Kidney glomerular epithelial cell (primary cell): Measurements from ENCODE around the gene ATP2B1.
"Not testable (repeated sequence)": the region's sequence is repeated elsewhere in the genome, so short reads cannot be mapped to it uniquely, and the experiment has no call there.

Experiments used
- DNase-seq: peaks from one replicate; lab custom pipeline; 2025; lab: John Stamatoyannopoulos, UW

Gene ATP2B1

DNA sequence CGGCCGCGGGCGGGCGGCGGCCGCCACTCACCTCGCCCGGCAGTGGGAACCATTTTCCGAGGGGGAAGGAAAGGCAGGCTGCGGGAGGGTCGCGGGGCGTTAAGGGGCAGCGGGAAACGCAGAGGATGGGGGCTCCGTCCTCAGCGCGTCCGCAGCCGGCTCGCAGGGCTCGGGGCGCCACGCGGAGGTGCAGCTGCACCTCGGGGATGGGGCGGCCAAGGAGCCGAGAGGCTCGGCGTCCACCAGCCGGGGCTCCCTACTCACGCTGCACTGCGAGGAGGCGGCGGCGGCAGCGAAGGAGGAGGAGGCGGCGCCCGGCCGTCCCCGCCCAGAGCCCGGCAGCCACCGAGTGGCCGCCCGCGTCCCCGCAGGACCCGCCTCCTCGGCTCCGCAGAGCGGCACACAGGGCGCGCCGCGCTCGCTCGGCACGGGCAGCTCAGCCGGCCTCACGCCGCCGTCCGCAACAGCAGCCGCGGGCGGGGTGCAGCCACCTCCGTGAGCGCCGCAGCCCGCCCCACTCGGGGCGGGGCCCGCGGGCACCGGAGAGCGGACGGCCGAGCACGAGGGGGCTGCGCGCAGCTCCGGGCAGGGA lies at the start of gene ATP2B1:
ATP2B1 (minus strand) TSS at position 274 of the 592 bp plus-strand sequence. CDS start 52,952 bp downstream, outside the sequence.
- DNase-seq: peak; percentile 81

DNA sequence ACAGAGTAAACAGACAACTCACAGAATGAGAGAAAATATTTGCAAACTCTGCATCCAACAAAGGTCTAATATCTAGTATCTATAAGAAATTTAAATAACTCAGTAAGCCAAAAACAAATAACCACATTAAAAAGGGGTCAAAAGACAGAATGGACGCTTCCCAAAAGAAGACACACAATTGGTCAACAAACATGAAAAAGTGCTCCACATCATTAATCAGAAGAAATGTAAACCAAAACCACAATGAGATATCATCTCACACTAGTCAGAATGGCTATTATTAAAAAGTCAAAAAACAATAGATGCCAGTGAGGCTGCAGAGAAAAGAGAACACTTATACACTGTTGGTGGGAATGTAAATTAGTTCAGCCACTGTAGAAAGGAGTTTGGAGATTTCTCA lies 49.3 kb upstream of the ATP2B1 start:
- not testable (repeated sequence) for DNase-seq

DNA sequence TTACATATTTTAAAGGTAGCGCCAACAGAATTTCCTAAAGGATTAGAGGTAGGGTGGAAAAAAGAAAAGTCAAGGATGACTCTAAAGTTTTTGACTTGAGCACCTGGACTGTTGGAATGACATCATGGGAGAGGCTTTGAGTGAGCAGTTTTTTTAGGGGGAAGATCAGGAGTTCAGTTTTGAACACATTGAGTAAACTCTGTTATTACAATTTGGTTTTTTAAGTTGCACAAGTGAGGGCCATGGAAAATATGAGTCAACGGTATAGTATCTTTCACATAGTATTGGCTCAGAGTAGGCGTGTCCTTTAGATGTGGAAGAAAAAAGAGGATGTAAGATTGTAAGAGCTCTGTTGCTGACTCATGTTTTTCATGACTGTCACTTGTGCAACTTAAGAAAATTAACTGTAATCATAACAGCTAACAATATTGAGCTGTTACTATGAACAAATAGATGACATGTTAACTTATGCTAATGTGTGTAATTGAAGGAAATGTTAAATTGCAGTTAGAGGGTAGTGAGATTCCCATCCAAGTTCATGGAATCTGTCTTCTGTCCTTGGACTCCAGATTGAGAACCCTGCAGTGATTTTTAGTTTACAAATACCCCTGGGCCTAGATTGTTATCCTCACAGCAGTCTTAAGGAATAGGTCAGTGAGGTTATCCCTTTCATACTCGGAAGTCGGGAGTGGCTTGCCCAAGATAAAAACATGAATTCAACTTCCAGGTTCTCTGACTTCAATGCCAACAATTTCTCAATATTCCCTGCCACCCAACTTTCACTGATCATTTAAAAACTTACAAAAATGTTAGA lies 48.2 kb upstream of the ATP2B1 start:
- peak; percentile 74 for DNase-seq

DNA sequence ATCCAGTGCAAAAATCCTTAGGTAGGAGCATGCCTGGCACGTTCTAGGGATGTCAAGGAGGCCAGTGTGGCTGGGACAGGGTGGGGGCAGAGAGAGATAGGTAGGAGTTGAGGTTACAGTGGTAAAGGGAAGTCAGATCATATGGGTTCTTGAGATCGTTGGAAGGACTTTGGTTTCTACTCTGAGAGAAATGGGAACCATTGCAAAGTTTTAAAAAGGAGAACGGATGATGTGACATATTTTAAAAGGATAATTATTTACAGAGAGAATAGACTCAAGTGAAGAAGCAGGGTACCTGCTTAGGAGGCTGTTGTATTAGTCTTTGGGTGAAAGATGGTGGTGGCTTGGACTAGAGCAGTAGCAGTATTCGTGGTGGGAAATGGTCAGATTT lies 47.6 kb upstream of the ATP2B1 start:
- DNase-seq: no peak

DNA sequence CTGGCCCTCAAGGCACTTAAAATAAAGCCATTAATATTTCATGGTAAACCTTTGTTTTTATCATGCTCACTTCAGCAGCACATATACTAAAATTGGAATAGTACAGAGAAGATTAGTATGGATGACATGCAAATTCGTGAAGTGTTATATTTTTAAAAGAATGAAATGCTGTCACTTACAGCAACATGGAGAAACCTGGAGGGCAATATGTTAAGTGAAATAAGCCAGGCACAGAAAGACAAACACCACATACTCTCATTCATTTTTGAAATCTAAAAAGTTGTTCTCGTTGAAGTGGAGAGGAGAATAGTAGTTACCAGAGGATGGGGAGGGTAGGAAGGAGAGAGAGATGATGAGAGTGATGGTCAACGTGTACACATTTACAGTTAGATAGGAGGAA lies 45.4 kb upstream of the ATP2B1 start:
- no peak for DNase-seq

DNA sequence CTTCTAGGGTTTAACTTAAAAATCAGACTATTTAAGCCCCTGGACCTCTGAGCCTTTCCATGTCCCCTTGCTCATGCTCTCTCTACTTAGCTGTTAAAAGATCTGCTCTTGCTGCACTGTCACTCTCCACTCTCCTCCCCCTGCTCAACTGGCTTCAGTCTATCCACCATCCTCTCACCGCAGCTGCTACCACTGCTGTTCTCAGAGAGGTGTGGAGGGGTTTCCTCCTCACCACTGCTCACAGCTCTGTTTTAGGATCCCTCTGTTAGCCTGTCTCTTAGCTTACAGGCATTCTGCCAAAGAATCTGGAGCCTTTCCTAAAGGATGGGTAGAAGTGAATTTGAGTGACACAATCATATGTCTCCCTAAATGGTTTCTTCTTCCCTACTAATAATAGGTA lies 43.7 kb upstream of the ATP2B1 start:
- DNase-seq: no peak

DNA sequence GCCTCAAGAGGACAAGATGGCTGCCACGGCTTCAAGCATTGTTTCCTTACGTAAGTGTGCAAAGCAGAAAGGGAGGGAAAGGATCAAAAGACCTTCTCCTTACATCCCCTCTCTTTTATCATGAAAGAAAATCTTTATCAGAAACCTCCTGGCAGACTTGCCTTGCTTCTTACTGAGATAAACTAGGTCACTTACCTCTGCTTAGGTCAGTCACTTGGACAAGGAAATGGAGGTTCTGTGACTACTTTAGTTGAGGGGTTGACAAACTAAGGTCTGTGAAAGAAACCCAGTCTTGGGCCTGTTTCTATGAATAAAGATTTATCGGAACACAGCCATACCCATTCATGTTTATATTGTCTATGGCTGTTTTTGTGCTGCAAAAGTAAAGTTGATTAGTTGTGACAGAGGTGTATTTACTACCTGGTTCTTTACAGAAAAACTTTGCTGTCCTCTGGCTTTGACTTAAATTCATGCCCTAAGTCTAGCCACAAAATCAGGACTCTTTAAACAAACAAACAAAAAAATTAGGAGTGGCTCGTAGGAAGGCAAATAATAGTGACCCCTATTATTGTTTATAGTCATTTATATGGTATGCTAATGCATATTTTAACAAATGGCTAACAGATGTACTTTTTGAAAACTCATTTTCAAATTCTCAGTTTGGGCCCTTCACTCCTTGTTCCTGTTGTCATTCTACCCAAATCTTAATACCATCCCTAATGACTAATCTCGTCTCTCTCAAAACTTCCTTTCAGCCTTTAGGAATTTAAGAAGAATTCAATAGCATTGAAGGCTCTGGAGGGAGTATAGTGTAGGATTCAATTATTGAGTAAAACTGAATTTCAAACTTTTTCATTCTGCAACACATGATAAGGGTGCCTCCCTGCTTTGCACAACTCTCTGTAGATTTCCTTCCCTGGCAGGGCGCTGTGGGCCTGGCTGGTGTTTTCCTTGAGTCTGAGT lies 42.0 kb upstream of the ATP2B1 start:
- no peak for DNase-seq

DNA sequence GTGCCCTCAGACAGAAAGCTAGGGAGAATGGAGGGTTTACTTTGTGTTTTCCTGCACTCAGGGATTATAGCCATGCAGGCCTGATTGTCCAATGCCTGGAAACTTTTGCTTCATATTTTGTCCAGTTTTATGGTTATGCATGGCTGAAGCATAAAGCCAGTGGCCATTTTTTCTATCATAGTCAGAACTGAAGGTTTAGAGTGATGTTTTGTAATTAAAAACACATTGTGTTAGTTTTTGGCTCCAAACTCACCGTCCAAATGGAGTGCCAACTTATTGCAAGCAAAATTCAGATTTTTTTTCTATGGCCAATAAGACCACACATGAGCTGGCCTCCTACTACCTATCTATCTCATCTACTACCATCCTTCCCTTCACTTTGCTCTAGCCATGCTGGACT lies 40.2 kb upstream of the ATP2B1 start:
- DNase-seq: no peak

DNA sequence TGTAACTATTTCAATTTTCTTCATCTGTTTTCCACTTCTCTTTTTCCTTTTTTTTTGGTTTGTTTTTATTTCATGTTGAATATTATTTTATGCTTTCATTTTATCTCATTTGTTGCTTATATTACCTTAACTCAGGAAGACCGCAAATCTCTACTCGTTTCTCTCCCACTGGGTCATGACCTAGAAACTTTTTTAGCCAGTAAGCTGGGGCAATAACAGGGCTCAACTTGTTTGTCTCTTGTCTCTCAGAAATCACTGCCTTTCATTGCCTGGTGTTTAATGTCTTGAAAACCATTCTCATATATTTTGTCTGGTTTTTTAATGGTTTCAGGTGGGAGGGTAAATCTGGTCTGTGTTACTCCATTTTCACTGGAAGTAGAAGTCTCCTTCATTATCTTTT lies 36.6 kb upstream of the ATP2B1 start:
- no peak for DNase-seq

DNA sequence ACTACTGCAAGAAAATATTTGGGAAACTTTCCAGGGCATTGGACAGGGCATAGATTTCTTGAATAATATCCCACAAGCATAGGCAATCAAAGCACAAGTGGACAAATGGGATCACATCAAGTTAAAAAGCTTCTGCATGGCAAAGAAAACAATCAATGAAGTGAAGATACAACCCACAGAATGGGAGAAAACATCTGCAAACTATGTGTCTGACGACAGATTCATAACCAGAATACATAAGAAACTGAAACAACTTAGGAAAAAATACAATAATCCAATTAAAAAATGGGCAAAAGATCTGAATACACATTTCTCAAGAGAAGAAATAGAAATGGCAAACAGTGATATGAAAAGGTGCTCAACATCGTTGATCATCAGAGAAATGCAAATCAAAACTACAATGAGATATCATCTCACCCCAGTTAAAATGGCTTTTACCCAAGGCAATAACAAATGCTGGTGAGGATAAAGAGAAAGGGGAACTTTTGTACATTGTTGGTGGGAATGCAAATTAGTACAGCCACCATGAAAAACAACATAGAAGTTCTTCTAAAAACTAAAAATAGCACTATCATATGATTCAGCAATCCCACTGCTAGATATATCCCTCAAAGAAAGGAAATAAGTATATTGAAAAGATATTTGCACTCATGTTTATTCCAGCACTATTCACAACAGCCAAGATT lies 33.8 kb upstream of the ATP2B1 start:
- DNase-seq: no peak

DNA sequence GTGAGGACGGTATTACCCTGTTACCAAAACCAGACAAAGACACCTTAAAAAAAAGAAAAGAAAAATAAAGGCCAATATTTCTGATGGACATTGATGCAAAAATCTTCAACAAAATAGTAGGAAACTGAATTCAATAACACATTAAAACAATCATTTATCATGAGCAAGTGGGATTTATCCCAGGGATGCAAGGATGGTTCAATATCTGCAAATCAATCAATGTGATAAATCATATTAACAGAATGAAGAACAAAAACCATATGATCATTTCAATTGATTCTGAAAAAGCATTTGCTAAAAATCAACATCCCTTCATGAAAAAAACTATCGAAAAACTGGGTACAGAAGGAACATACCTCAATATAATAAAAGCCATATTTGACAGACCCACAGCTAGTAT lies 32.3 kb upstream of the ATP2B1 start:
- DNase-seq: no peak

DNA sequence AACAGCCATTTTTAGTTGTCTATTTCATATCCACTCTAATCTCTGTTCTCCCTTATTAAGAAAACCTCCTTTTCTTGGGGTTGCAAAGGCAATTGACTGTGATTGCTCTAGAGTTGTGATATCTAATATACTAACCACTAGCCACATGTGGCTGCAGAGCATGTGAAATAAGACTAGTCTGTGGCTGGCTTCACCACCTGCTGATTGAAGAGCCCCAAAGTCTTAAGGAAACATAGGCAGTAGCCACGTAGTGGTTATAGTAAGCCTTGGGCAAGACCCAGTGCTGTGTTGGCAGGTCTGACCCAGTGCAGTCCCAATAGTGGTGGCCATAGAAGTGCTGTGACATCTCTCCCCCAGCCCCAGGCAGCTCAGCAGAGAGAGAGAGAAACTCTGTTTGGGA lies 28.4 kb upstream of the ATP2B1 start:
- DNase-seq: no peak

DNA sequence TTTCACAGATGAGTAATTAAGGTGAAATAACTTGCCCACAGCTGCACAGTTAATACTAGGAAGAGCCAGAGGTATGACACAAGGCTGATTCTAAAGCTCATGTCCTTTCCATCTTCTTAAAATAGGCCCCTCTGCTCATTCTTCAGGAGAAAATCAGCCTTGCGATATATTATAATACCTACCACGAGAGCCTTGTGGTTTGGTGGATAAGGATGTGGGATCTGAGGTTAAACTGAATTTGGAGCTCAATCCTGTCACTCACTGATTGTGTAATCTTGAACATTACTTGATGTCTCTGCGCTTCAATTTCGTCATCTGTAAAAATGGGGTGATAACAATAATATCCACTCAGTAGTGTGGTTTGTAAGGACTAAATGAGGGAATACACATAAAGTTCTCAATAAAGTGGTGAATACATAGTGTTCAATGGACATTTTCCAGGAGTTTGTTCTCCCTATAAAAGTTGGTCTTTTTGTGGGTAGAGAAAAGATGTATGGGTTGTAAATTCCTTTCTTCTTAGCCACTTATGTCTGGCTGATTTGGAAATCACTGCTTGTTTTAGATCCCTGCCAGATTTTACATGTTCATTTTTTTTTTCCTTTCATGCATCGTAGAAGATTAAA lies 25.1 kb upstream of the ATP2B1 start:
- DNase-seq: peak; percentile 65

DNA sequence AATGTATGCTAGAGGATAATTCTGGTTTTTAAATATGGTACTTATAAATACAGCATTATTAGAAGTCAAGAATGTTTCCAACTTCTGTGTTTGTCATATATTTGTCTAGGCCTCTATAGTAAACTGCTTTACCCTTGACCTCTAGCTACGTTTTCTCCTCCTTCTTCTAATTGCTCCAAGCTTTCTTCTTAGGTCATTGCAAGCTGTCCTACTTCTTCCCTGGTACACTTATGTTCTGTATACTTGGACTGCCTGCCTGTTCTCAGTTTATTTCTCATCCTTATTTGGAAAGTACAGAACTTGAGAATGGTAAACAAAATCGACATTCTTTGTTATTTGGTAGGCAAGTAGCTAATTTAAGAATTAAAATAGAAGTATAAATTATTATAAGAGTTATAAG lies 23.9 kb upstream of the ATP2B1 start:
- DNase-seq: no peak

DNA sequence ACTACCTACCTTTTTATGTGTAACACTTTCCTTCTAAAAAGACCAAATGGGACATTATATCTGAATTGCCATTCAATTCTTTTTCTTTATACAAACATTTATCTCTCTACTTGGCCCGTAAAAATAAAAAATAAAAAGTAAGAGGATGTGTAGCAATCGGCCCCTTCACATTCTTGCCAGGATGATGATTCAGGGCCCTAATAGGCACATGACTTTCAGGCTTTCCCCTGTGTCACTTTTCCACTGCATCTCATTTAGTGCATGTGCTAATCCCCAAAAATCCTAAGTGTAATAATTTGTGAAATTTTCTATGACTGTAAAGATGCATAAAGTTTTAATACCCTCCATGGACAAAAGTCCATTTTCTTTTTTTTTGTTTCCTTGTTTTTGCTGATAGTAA lies 23.0 kb upstream of the ATP2B1 start:
- DNase-seq: no peak

DNA sequence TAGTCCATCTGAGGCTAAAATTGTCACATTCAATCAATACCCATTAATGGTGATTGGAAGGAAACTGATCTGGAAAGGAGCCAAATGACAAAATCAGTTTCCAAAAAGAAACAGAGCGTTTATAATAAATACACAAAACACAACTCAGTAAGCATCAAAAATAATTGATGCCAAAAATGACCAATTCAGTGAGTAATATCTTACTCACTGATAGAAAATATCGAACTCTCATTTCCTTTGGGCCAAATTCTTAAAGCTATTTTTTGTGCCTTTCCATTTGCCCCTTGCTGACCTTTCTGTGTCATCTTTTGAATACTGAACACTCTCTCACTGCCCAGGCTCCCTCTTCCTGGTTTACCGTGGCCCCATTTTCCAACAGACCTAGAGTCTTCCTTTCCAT lies 22.5 kb upstream of the ATP2B1 start:
- DNase-seq: no peak

DNA sequence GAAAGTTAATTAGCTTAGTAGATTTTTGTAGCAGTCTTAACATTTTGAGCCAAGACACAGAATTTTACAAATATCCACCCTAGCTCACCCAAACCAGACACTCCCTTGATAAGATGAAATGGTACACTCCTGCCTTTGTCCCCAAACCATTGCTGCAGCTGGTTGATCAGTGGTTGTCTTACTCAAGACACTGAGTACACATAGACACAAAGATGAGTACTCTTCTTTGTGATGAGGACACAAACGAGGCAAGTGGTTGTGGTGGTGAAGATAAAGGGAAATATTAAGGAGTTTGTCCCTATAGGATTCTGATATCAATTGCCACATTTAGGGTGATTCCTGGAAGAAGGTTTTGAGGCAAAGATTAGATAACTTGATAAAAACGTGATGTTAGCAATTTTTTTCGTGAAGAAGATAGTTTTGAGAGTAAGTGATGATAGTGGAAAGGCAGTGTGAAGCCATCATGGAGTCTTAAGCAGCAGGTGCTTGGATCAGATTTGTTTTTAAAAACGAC lies 21.4 kb upstream of the ATP2B1 start:
- DNase-seq: no peak

DNA sequence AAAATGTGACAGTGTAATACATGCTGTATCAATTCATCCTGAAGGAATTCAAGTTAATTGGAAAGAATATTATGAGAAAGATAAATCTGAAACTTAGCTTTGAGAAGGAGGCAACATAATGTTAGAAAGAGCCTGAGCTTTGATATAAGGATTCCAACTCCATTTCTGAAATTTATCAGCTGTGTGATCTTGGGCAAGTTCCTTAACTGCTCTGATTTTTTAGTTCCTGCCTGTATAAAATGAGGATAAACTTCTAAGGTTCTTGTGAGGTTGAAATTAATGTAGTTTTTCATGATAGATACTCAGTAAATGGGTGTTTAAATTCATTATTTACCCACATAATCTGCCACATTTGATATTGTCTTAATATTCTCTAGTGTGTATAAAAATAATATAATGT lies 14.6 kb upstream of the ATP2B1 start:
- DNase-seq: no peak

DNA sequence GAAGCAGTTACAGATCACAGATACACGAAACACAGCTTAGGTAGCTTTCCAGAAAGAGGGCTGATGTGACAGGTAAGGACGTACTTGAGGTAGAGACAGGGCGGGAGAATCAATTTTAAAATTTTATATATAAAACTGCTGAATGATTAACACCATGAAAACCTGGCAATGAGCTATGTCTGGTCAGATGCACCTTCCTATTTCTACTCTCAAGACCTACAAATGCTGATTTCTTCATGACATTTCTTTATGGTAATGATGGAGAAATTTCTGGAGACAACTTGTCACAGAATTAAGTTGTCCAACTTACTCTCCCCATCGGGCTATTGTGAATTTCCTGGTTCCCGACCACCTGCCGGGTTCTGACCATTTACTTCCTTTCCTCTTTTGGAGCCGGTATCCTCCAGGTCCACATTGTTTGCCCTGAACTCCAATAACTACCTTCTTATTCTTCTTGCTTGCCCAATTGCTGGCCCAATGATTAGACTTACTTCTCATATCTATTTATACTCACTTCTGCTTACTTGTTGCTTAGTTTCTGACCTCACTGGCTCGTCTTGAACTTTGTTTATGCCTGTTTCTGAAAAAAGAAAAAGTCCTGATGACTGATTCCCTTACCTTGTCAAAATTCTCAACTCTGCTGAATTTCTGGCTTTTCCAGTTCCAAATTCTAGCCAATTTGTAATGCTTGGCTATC lies 12.8 kb upstream of the ATP2B1 start:
- no peak for DNase-seq

DNA sequence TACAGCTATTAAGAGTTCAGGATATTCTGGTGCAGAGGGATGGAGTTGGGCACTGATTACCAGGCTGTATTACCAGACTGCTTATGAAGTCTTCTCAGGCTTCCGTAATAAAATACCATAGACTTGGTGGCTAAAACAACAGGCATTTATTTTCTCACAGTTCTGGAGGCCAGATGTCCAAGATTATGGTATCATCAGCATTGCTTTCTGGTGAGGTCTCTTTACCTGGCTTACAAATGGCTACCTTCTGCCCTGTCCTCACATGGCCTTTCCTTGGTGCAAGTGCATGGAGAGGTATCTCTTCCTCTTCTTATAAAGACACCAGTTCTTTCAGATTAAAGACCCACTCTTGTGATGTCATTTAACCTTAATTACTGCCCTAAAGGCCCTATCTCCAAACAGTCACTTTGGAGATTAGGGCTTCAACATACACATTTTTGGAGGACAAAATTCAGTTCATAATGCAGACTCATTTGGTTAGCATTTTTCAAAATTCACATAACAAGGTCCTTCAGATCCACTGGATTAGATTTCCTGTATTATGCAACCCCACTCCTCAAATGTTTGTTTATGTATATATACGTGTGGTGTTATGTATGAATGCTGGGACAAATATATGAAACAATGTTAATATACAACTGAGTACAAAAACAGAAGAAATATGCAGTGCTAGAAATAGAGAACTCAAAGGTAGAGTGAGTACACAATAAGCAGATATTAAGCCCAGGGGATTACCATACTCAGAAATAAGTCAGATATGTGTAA lies 9.3 kb upstream of the ATP2B1 start:
- DNase-seq: no peak
